Measurements from ENCODE around the gene NDC80. TPM values are rescaled to one million over a fixed set of nuclear protein-coding genes. Genes with fewer than 3 reads are reported as not detected.

NDC80 gene
- total RNA-seq, 2 donors from 2014 or later = 82.0 to 113 TPM

Other genes starting within 250 kb of the NDC80 start
- 10 to 100 TPM; 23.1 to 28.3 TPM for gene METTL4, start 52 bp upstream of the NDC80 start, total RNA-seq
- 100 to 1,000 TPM; 103 to 137 TPM for gene SMCHD1, start 84.2 kb downstream of the NDC80 start, total RNA-seq